ENCODE data around the gene MUC6.

Gene MUC6

DNA sequence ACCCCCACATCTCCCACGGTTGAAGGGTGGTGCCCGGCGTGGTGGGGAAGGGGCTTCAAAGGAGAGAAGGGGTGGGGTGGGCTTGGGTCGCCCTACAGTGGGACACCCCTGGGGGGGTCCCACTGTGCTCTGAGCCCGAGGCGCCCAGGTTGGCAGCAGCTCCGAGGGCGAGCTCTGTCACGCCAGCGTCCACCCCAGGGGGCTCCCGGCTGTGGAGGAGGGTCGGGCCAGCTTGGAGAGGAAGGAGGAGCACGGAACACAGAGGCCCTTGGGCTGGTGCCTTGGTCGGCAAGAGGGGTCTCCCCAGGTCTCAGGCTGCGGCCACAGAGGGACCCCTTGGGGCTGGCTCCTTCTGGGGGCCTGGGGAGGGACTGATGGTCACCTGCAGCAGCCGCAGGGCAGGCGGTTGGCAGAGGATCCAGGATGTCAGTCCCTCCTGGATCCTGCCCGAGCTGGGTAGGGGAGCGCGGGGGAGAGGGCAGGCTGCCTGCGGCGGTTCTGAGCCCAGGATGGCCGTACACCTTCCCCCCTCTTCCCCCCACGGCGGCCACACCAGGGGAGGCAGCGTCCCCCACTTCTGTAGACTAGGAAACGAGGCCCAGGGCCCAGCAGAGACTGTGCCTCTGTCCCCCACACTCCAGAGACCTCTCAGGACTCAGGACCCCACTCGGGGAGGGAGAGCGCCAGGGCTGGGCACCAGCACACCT, 788 bp downstream of the MUC6 start:
- no peak for DNase-seq (ENCODE audit: low read depth)

- no peak for DNase-seq (ENCODE audit: low read depth)
These were observed 1.8 kb downstream of the MUC6 start for GRCh38 chr11:1034456-1035295.

DNA sequence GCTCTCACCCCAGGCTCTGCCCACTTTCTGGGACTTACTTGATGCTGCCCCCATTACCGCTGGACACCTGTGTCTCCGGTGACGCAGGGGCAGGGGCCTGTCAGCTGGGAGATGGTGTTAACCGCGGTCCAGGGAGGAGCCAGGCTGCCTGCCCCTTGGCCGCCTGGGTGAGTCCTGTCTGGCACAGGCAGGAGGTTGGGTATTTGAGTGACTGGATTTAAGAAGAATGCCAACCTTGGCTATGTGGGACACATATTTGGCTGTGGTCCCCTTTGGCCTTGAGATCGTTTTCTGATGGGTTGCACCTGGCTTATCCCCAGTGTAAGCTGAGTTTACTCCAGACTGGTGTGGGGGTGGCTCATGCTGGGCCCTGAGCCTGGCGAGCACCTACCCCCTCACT, 2.5 kb downstream of the MUC6 start:
- DNase-seq (ENCODE audit: low read depth): no peak

- DNase-seq (ENCODE audit: low read depth): no peak
These were observed 3.3 kb downstream of the MUC6 start for GRCh38 chr11:1033016-1033798.

DNA sequence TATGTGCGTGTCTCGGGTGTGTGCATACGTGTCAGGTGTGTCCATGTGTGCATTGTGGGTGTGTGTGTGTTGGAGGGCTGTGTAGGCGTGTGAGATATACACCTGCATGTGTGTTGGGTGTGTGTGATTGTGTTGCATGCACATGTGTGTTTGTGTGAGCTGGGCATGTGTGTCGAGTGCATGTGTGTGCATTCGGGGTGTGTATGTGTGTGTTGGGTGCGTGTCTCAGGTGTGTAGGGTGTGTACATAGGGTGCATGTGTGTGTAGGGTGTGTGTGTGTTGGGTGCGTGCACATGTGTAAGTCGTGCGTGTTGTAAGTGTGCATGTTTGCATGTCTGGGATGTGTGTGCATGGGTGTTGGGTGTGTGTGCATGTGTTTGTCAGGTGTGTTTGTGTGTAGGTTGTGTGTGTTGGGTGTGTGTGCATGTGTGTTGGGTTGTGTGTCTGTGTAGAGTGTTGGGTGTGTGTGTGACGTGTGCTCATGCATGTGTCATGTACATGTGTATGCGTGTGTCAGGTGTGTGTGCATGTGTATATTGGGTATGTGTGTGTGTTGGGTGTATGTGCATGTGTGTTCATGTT, 4.1 kb downstream of the MUC6 start:
- no peak for DNase-seq (ENCODE audit: low read depth)

DNA sequence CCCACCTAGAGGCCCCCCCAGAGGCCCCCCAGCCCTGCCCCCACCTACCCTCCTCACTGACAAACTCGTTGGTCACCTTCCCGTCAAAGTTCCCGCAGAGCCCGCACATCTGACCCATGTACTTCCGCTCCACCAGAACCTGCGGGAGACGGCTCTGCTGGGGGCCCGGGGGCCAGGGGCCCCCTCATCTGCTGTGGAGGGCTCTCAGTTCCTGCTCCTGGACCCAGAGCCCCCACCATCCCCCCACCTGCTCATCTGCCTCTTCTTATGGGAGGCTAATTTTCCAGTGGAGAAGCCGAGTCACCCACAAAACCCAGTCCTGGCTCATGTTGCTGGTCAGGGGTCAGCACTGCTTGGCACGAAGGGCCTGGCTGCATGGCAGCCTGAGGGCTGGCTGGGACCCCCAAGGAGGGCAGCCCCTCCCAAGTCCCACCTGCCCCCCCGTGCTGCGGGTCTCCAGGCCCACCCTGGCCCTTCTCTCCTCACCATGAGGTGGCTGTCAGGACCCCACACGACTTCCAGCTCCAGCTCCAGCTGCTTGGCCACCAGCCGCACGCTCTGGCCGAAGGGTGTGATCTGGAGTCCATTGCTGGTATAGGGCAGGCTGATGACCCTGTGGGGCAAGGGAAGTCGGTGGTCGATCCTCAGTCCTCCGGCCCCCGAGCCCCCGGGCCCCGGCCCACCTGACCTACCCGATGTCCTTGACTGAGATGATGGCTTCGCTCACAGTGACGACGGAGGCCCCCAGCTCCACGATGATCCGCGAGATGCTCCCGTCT, 5.2 kb downstream of the MUC6 start:
- DNase-seq (ENCODE audit: low read depth): no peak

- no peak for DNase-seq (ENCODE audit: low read depth)
These were observed 6.0 kb downstream of the MUC6 start for GRCh38 chr11:1030556-1030955.

- DNase-seq (ENCODE audit: low read depth): no peak
These were observed 6.4 kb downstream of the MUC6 start for GRCh38 chr11:1030086-1030485.

DNA sequence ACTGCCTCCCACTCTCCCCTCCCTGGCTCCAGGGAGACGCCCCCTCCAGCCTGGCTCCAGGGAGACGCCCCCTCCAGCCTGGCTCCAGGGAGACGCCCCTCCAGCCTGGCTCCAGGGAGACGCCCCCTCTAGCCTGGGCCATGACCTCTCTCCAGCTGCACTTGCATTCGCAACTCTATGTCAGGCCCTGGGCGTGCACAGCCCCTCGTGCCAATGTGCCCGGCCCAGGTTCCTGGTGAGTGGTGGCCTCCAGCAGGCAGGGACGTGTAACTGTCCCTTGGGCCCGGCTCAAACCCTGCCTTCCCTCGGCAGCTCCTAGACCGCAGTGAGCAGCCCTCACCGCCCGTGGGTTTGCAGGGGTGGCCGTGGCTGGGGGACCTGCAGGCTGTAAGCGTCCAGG, 6.9 kb downstream of the MUC6 start:
- no peak for DNase-seq (ENCODE audit: low read depth)

GRCh38 chr11:1029051-1029450, 7.5 kb downstream of the MUC6 start:
- DNase-seq (ENCODE audit: low read depth): no peak

DNA sequence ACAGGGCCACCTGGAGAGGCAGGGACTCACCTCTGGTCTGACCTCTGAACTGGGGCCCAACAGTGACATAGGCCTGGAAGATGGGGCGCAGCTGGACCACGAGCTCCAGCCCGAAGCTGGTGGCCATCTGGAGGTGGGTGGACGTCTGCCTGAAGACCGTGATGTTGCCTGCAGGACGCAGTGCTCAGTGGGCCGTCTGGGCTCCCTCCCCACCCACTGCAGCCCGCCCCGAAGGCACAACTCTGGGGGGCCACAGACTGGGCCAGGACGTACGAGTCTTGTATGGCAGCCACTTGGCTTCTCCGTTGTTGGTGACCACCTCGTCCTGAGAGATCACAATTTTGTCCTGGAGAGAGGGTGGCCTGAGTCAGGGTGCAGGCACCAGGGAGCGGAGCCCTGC, 7.9 kb downstream of the MUC6 start:
- DNase-seq (ENCODE audit: low read depth): no peak

DNA sequence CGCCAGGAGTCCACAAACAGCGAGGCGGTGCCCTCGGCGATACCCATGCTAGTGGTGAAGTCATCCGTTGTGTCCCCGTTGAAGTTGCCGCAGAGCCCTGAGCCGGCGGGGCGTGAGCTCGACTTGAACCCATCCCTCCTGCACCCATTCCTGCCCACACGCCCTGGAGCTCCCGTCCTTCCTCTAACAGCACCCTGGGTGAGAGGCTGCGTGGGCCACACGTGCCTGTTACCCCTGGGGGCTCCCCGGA, 8.3 kb downstream of the MUC6 start:
- no peak for DNase-seq (ENCODE audit: low read depth)

GRCh38 chr11:1027483-1028290, 8.8 kb downstream of the MUC6 start:
- DNase-seq (ENCODE audit: low read depth): no peak

DNA sequence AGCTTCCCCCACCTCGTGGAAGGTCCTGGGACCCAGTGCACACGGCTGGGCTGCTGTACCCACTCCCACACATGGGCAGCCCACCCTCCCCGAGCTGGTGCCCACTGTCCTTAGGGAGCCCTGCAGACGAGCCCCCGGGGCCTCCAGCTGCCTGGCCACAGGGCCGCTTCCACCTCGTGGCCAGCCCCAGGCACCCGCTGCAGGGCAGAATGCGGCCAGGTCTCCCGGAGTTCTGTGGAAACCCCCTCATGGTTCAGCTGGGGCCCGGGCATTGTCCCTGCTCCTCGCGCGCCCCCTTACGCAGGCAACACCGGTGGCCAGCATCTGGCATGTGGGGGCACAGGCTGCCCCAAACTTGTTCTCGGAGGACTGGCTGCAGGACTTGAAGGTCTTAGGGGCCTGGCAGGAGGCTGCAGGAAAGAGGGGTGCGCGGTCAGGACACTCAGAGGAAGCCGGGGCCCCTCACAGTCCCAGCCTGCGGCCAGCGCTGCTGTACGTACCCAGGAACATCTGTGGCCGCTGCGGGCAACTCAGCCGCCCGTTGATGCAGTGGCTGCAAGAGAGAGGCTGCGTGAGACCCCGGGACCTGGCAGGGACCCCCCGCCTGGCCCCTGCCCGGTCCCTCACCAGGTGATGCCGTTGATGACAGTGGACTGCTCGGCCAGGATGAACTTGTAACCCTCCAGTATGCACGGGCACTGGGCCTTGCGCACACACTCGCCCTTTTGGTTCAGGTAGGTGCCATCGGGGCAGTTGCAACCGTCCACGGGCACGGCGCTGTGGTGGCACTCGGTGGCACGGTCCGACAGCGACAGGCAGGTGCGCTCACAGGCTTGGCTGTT, 9.7 kb downstream of the MUC6 start:
- no peak for DNase-seq (ENCODE audit: low read depth)

DNA sequence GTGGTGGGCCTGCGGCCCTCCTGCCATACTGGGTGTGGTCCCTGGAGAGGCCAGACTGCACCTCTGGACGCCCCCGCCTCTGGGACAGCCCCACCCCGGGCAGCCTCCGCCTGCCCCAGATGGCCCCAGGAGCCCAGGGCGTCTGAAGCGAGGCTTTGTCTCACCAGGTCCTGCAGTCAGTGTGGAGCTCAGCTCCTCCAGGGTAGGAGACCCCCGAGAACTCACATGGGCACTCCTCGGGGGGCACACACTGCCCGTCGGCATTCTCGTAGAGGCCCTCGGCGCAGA, 10.4 kb downstream of the MUC6 start:
- DNase-seq (ENCODE audit: low read depth): no peak

GRCh38 chr11:1025410-1026162, 10.9 kb downstream of the MUC6 start:
- DNase-seq (ENCODE audit: low read depth): no peak

- no peak for DNase-seq (ENCODE audit: low read depth)
These were observed 11.7 kb downstream of the MUC6 start for GRCh38 chr11:1024597-1025409.

DNA sequence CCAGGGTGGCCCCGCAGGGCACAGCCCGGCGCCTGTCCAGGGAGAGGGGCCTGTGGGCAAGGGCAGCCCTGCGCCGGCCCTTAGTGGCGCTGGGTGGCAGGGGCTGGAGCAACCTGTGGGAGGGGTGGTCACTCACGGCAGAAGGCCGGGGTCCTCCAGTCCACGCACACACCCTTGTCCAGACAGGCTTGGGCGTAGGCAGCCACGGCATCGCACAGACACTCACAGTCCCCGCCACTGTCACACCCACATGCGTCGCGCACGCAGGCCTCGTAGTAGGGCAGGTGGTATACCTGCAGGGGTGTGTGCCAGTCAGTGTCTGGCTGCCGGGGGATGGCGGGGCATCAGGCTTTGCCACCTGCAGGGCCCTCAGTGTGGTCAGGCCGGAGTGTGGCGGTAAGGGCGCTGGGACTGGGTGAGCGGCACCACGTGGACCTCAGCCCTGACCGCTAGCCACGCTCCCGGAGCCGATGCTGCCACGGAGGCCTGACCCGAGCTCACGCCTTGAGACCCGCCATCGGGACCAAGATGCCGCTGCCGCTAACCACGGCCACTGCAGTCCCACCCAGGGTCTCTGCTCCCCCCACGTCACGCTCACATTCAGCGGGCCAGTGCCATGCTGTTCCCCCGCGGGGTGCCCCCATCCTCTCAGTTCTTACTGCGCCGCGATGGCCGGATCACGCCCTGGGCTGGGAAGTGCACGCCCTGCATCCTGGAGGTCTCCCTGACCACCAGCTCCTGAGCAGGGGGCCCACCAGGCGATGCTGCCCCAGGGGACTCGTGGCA, 12.5 kb downstream of the MUC6 start:
- no peak for DNase-seq (ENCODE audit: low read depth)

Data from EH (cell line).